HepG2 (cell line): ENCODE results near the gene TAT. TPM values are rescaled to one million over a fixed set of nuclear protein-coding genes. Genes with fewer than 3 reads are reported as not detected.

Source experiments
- CREB3 ChIP-seq: sonication (generic); formaldehyde crosslinking; IDR thresholded peaks from 2 replicates; pipeline ENCODE4 v1.5.0; 2020; ENCODE audit warnings: missing genetic modification reagents
- ETV5 ChIP-seq: IDR thresholded peaks from 2 replicates; pipeline ENCODE4 v1.6.1; 2018; ENCODE audit warnings: missing biosample characterization, missing genetic modification reagents, inconsistent platforms, borderline replicate concordance
- GATA4 ChIP-seq: sonication (generic); IDR thresholded peaks from 2 replicates; pipeline ENCODE4 v1.6.1; 2016; ENCODE audit warnings: antibody characterized with exemption, low read depth, borderline replicate concordance
- GATAD2A ChIP-seq: IDR thresholded peaks from 2 replicates; pipeline ENCODE4 v1.6.1; 2016
- HDAC2 ChIP-seq: sonication (generic); formaldehyde crosslinking; IDR thresholded peaks from 2 replicates; pipeline ENCODE4 v1.4.0; 2020; ENCODE audit warnings: missing genetic modification reagents
- HINFP ChIP-seq: sonication (generic); formaldehyde crosslinking; IDR thresholded peaks from 2 replicates; pipeline ENCODE4 v1.4.0; 2020; ENCODE audit warnings: low read depth, mild to moderate bottlenecking, missing genetic modification reagents
- KAT8 ChIP-seq: IDR thresholded peaks from 2 replicates; pipeline ENCODE4 v1.6.1; 2016; ENCODE audit warnings: missing genetic modification reagents, missing compliant biosample characterization
- KDM6A ChIP-seq: IDR thresholded peaks from 2 replicates; pipeline ENCODE4 v1.6.1; 2016; ENCODE audit warnings: low read depth
- MXI1 ChIP-seq: IDR thresholded peaks from 3 replicates; pipeline ENCODE4 v1.6.1; 2012; ENCODE audit warnings: low read depth, low read length, inconsistent platforms, borderline replicate concordance
- NR2F6 ChIP-seq, 2 experiments: IDR thresholded peaks; 2 replicates each; pipeline ENCODE4 v1.6.1; 2016; ENCODE audit warnings: antibody characterized with exemption in 1 of 2, mild to moderate bottlenecking in 1 of 2
- RFXANK ChIP-seq: IDR thresholded peaks from 2 replicates; pipeline ENCODE4 v1.6.1; 2016
- SMC3 ChIP-seq: IDR thresholded peaks from 2 replicates; pipeline ENCODE4 v1.6.1; 2011; ENCODE audit warnings: low read length, improper control_type of control experiment
- TEAD2 ChIP-seq: sonication (generic); formaldehyde crosslinking; IDR thresholded peaks from 2 replicates; pipeline ENCODE4 v1.9.0; 2021; ENCODE audit warnings: missing genetic modification reagents
- TMF1 ChIP-seq: sonication (generic); formaldehyde crosslinking; IDR thresholded peaks from 2 replicates; pipeline ENCODE4 v1.8.1; 2022; ENCODE audit warnings: low read depth, missing genetic modification reagents
- TOE1 ChIP-seq: sonication (generic); formaldehyde crosslinking; IDR thresholded peaks from 2 replicates; pipeline ENCODE4 v1.4.0; 2020; ENCODE audit warnings: mild to moderate bottlenecking, missing genetic modification reagents
- ZBTB34 ChIP-seq: sonication (generic); formaldehyde crosslinking; IDR thresholded peaks from 2 replicates; pipeline ENCODE4 v1.8.0; 2022; ENCODE audit warnings: mild to moderate bottlenecking, missing genetic modification reagents
- ZKSCAN5 ChIP-seq: sonication (generic); formaldehyde crosslinking; IDR thresholded peaks from 2 replicates; pipeline ENCODE4 v1.5.1; 2020; ENCODE audit warnings: mild to moderate bottlenecking, missing genetic modification reagents
- ZNF207 ChIP-seq: fragments of 450-650 bp; IDR thresholded peaks from 2 replicates; pipeline ENCODE4 v1.6.1; 2016; ENCODE audit warnings: antibody characterized with exemption, borderline replicate concordance
- ZNF256 ChIP-seq: sonication (generic); formaldehyde crosslinking; conservative IDR thresholded peaks from 2 replicates; pipeline ENCODE4 v1.4.0; 2020; ENCODE audit warnings: missing genetic modification reagents
- ZNF292 ChIP-seq: sonication (generic); formaldehyde crosslinking; IDR thresholded peaks from 2 replicates; pipeline ENCODE4 v1.8.1; 2022; ENCODE audit warnings: mild to moderate bottlenecking, low read depth, missing genetic modification reagents, borderline replicate concordance
- polyA plus RNA-seq, 8 experiments: library from polyadenylated mRNA; depleted of rRNA in 3 of 8; stranded (reverse) in 7 of 8; unstranded in 1 of 8; fragments of >200 nt; fragmentation: Illumina TruSeq in 4 of 8; extraction: Trizol in 4 of 8; gene quantifications; 2 replicates each; pipeline versions ENCODE4 v1.2.1 to v1.2.3, GENCODE V29; 2011 to 2016; ENCODE audit warnings: low read depth in 4 of 8, missing spikeins in 1 of 8, mixed read lengths in 1 of 8; ENCODE audit not compliant: insufficient read depth in 1 of 8
- total RNA-seq, 5 experiments: library from RNA; depleted of rRNA; stranded (reverse); fragments of >200 nt; fragmentation: Illumina TruSeq; extraction: Trizol; gene quantifications; 2 replicates each; pipeline ENCODE4 v1.2.3, GENCODE V29; 2016; ENCODE audit warnings: low read depth in 1 of 5
- TF ChIP-seq, protein P1 (sequence below): IDR thresholded peaks from 2 replicates; pipeline ENCODE4 v1.6.1; 2012; ENCODE audit warnings: low read depth, low read length, improper control_type of control experiment
- TF ChIP-seq, protein P2 (sequence below): sonication (generic); formaldehyde crosslinking; IDR thresholded peaks from 2 replicates; pipeline ENCODE4 v1.5.0; 2020; ENCODE audit warnings: missing genetic modification reagents, mild to moderate bottlenecking, borderline replicate concordance
- TF ChIP-seq, protein P3 (sequence below): IDR thresholded peaks from 2 replicates; pipeline ENCODE4 v1.6.1; 2016

The TAT gene
- total and polyA plus RNA-seq, 2 of the 13 experiments (the other 11 are each of a cell fraction or from before 2014, with no cell fraction given) = 1.6 to 5.8 TPM

GRCh38 chr16:71594000-71594646 is 17.2 kb upstream of the TAT start (continued):
- TF ChIP-seq TEAD2 = no peak
- no peak for TF ChIP-seq ZNF292 (CRISPR knock-in tag)
- no peak for TF ChIP-seq HINFP (CRISPR knock-in tag)
- TF ChIP-seq ZNF207 = no peak
- no peak; the same call in 1 of the 2 replicates for TF ChIP-seq TOE1 (CRISPR knock-in tag)
- no peak for TF ChIP-seq CREB3 (CRISPR knock-in tag)
- TF ChIP-seq KDM6A (CRISPR knock-in tag) = peak; percentile 81
- no peak for TF ChIP-seq GATA4
- peak; percentile 64 for TF ChIP-seq KAT8
- TF ChIP-seq, protein P1, sequence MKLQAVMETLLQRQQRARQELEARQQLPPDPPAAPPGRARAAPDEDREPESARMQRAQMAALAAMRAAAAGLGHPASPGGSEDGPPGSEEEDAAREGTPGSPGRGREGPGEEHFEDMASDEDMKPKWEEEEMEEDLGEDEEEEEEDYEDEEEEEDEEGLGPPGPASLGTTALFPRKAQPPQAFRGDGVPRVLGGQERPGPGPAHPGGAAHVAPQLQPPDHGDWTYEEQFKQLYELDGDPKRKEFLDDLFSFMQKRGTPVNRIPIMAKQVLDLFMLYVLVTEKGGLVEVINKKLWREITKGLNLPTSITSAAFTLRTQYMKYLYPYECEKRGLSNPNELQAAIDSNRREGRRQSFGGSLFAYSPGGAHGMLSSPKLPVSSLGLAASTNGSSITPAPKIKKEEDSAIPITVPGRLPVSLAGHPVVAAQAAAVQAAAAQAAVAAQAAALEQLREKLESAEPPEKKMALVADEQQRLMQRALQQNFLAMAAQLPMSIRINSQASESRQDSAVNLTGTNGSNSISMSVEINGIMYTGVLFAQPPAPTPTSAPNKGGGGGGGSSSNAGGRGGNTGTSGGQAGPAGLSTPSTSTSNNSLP = peak; percentile 87; the same call in 1 of the 2 replicates
- no peak for TF ChIP-seq ZKSCAN5
- peak; percentile 76; the same call in 1 of the 2 replicates for TF ChIP-seq ZBTB34 (CRISPR knock-in tag)
- no peak; the same call in 1 of the 2 replicates for TF ChIP-seq NR2F6 (IDR thresholded peaks at IDR 0.05)
- TF ChIP-seq NR2F6 (CRISPR knock-in tag; IDR thresholded peaks at IDR 0.05) = peak; percentile 32; the same call in 1 of the 2 replicates
- TF ChIP-seq MXI1 = peak; percentile 43; the same call in 1 of the 3 replicates
- TF ChIP-seq ETV5 = no peak; the same call in 1 of the 2 replicates
- TF ChIP-seq, protein P2, sequence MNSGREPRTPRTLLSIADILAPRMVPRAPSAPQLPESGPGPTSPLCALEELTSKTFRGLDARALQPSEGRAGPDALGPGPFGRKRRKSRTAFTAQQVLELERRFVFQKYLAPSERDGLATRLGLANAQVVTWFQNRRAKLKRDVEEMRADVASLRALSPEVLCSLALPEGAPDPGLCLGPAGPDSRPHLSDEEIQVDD (CRISPR knock-in tag) = no peak
- peak; percentile 35; the same call in 1 of the 2 replicates for TF ChIP-seq SMC3
- no peak for TF ChIP-seq TMF1 (CRISPR knock-in tag)
- peak; percentile 96 for TF ChIP-seq GATAD2A (CRISPR knock-in tag)
- no peak for TF ChIP-seq ZNF256 (CRISPR knock-in tag)
- peak; percentile 77 for TF ChIP-seq HDAC2 (CRISPR knock-in tag)
- TF ChIP-seq, protein P3, sequence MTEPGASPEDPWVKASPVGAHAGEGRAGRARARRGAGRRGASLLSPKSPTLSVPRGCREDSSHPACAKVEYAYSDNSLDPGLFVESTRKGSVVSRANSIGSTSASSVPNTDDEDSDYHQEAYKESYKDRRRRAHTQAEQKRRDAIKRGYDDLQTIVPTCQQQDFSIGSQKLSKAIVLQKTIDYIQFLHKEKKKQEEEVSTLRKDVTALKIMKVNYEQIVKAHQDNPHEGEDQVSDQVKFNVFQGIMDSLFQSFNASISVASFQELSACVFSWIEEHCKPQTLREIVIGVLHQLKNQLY (CRISPR knock-in tag) = no peak
- TF ChIP-seq RFXANK (CRISPR knock-in tag) = no peak
